Mesenchymal stem cell (in vitro differentiated cells and primary cell): ENCODE data around the gene ZNF574.

Source experiments
- DNase-seq: peaks from one replicate; pipeline ENCODE4 v3.0.0-alpha.2; 2013
- H2AFZ ChIP-seq: one replicate; pipeline ENCODE4 v1.6.1; 2013; ENCODE audit warnings: low read depth, mild to moderate bottlenecking, control low read depth, inconsistent platforms, low read length, moderate library complexity
- H2AK5ac ChIP-seq: 2 replicates; pipeline ENCODE4 v1.6.1; 2013; ENCODE audit warnings: low read length, moderate library complexity, mild to moderate bottlenecking, inconsistent platforms; ENCODE audit not compliant: severe bottlenecking
- H2BK120ac ChIP-seq: one replicate; pipeline ENCODE4 v1.6.1; 2013; ENCODE audit warnings: low read depth, mild to moderate bottlenecking, inconsistent platforms, low read length, moderate library complexity
- H2BK12ac ChIP-seq, 2 experiments: one replicate each; pipeline ENCODE4 v1.6.1; 2013; ENCODE audit warnings: inconsistent platforms in 2 of 2, low read length in 2 of 2, mild to moderate bottlenecking in 2 of 2, moderate library complexity in 2 of 2, control low read depth in 1 of 2
- H2BK15ac ChIP-seq: one replicate; pipeline ENCODE4 v1.6.1; 2013; ENCODE audit warnings: mild to moderate bottlenecking, low read depth, inconsistent platforms; ENCODE audit not compliant: poor library complexity, severe bottlenecking
- H2BK5ac ChIP-seq: 2 replicates; pipeline ENCODE4 v1.6.1; 2013; ENCODE audit warnings: low read depth, mild to moderate bottlenecking, low read length, control low read depth, inconsistent platforms; ENCODE audit not compliant: poor library complexity, severe bottlenecking
- H3K14ac ChIP-seq, 2 experiments: one replicate each; pipeline ENCODE4 v1.6.1; 2013; ENCODE audit warnings: inconsistent platforms in 2 of 2, low read length in 2 of 2, control low read depth in 1 of 2, mild to moderate bottlenecking in 1 of 2, moderate library complexity in 1 of 2
- H3K18ac ChIP-seq, 2 experiments: one replicate each; pipeline ENCODE4 v1.6.1; 2013; ENCODE audit warnings: inconsistent platforms in 2 of 2, low read length in 2 of 2, control low read depth in 1 of 2, low read depth in 1 of 2, mild to moderate bottlenecking in 1 of 2
- H3K23ac ChIP-seq, 2 experiments: one replicate each; pipeline ENCODE4 v1.6.1; 2013; ENCODE audit warnings: inconsistent platforms in 2 of 2, low read length in 2 of 2, mild to moderate bottlenecking in 2 of 2, moderate library complexity in 2 of 2, control low read depth in 1 of 2
- H3K27ac ChIP-seq: 2 replicates; pipeline ENCODE4 v1.5.1; 2013; ENCODE audit warnings: mild to moderate bottlenecking, moderate library complexity, low read length, control low read depth, inconsistent platforms; ENCODE audit not compliant: poor library complexity, severe bottlenecking
- H3K27me3 ChIP-seq, 2 experiments: 2 replicates each; pipeline versions ENCODE4 v1.6.1 to v1.7.0; 2013; ENCODE audit warnings: low read length in 2 of 2, mild to moderate bottlenecking in 2 of 2, moderate library complexity in 2 of 2, control low read depth in 1 of 2, inconsistent platforms in 1 of 2; ENCODE audit not compliant: control insufficient read depth in 1 of 2, insufficient read depth in 1 of 2
- H3K36me3 ChIP-seq, 2 experiments: 2 replicates each; pipeline versions ENCODE4 v1.6.1 to v1.7.0; 2013; ENCODE audit warnings: low read length in 2 of 2, control low read depth in 1 of 2, inconsistent platforms in 1 of 2, low read depth in 1 of 2, mild to moderate bottlenecking in 1 of 2; ENCODE audit not compliant: insufficient read depth in 2 of 2, control insufficient read depth in 1 of 2
- H3K4ac ChIP-seq, 2 experiments: one replicate each; pipeline ENCODE4 v1.6.1; 2013; ENCODE audit warnings: inconsistent platforms in 2 of 2, low read length in 2 of 2, mild to moderate bottlenecking in 2 of 2, moderate library complexity in 2 of 2, control low read depth in 1 of 2, low read depth in 1 of 2
- H3K4me1 ChIP-seq: 2 replicates; pipeline ENCODE4 v1.6.1; 2013; ENCODE audit warnings: low read depth, low read length, control low read depth; ENCODE audit not compliant: control insufficient read depth, insufficient read depth
- H3K4me2 ChIP-seq: 2 replicates; pipeline ENCODE4 v1.6.1; 2013; ENCODE audit warnings: low read length, mild to moderate bottlenecking, inconsistent platforms; ENCODE audit not compliant: poor library complexity, severe bottlenecking
- H3K4me3 ChIP-seq, 2 experiments: 2 replicates each; pipeline versions ENCODE4 v1.5.1 to v1.7.0; 2013; ENCODE audit warnings: low read length in 2 of 2, mild to moderate bottlenecking in 2 of 2, control low read depth in 1 of 2, low read depth in 1 of 2; ENCODE audit not compliant: insufficient read depth in 1 of 2
- H3K79me1 ChIP-seq: replicated peaks from 2 replicates; pipeline ENCODE4 v1.6.1; 2013; ENCODE audit warnings: mild to moderate bottlenecking, control low read depth, low read length, inconsistent platforms; ENCODE audit not compliant: poor library complexity, severe bottlenecking
- H3K9ac ChIP-seq: 2 replicates; pipeline ENCODE4 v1.7.0; 2013; ENCODE audit warnings: mild to moderate bottlenecking, low read length, moderate library complexity
- H3K9me3 ChIP-seq: 2 replicates; pipeline ENCODE4 v1.7.0; 2013; ENCODE audit warnings: mild to moderate bottlenecking, low read length; ENCODE audit not compliant: control insufficient read depth
- H4K8ac ChIP-seq: one replicate; pipeline ENCODE4 v1.6.1; 2013; ENCODE audit warnings: inconsistent platforms, mild to moderate bottlenecking, low read length, moderate library complexity
- H4K91ac ChIP-seq: one replicate; pipeline ENCODE4 v1.6.1; 2013; ENCODE audit warnings: mild to moderate bottlenecking, low read length, inconsistent platforms
- WGBS: methylation state at CpG from one replicate; pipeline ENCODE4 v1.1.7; 2013; ENCODE audit warnings: mixed read lengths; 5-methylcytosine and 5-hydroxymethylcytosine counted together

ZNF574 gene

GRCh38 chr19:42114412-42114811 lies 38.4 kb downstream of the ZNF574 start:
- H3K4ac ChIP-seq, result peak overlapping the region in 1 of 2 experiments; percentile 74
- H3K14ac ChIP-seq, result no peak overlapping the region
- H3K27ac ChIP-seq, result peak overlapping the region; percentile 92
- H3K9me3 ChIP-seq, result no peaks in the 10 kb centered on the region
- no peak overlapping the region for H3K23ac ChIP-seq
- H3K4me2 ChIP-seq, result no peak overlapping the region
- H2AK5ac ChIP-seq, result peak overlapping the region; percentile 4
- peak overlapping the region; percentile 48 for H4K91ac ChIP-seq
- no peak overlapping the region for H2AFZ ChIP-seq
- H3K18ac ChIP-seq, result peak overlapping the region; percentile 69 to 71
- H3K4me3 ChIP-seq, result peak overlapping the region in 1 of 2 experiments; percentile 17
- peak; percentile 64 for DNase-seq
- H4K8ac ChIP-seq, result peak overlapping the region; percentile 58
- WGBS, result 26% methylated on average over 7 of the region's 7 CpGs
- peaks cover 12 to 43% of the 10 kb centered on the region in 2 experiments for H3K36me3 ChIP-seq
- peak overlapping the region; percentile 1 for H2BK15ac ChIP-seq
- H2BK120ac ChIP-seq, result peak overlapping the region; percentile 4
- no peaks in the 10 kb centered on the region for H3K27me3 ChIP-seq
- H2BK5ac ChIP-seq, result peak overlapping the region; percentile 45
- H2BK12ac ChIP-seq, result peak overlapping the region; percentile 69 to 85
- H3K9ac ChIP-seq, result peak overlapping the region; percentile 87
- H3K4me1 ChIP-seq, result peaks cover 32% of the 10 kb centered on the region
- peaks cover 2% of the 10 kb centered on the region for H3K79me1 ChIP-seq

- Histone ChIP-seq H3K9me3 (no peaks in the 10 kb centered on the region), H2AK5ac (peak overlapping the region; percentile 3), H2BK120ac (no peak overlapping the region), H3K9ac (no peak overlapping the region), H3K4me2 (no peak overlapping the region), H3K4ac (peak overlapping the region in 1 of 2 experiments; percentile 42), H2BK5ac (no peak overlapping the region), H3K4me1 (peaks cover 32% of the 10 kb centered on the region), H2BK12ac (peak overlapping the region in 1 of 2 experiments; percentile 29), H3K27ac (peak overlapping the region; percentile 31), H2AFZ (no peak overlapping the region), H3K23ac (no peak overlapping the region), H4K8ac (no peak overlapping the region), H4K91ac (no peak overlapping the region), H3K18ac (peak overlapping the region in 1 of 2 experiments; percentile 64), H3K36me3 (peaks cover 12 to 43% of the 10 kb centered on the region in 2 experiments), H2BK15ac (no peak overlapping the region), H3K79me1 (peaks cover 2% of the 10 kb centered on the region), H3K14ac (no peak overlapping the region), H3K27me3 (no peaks in the 10 kb centered on the region), H3K4me3 (no peak overlapping the region)
- WGBS, result 86% methylated on average over 4 of the region's 4 CpGs
- peak; percentile 76 for DNase-seq
Observed at GRCh38 chr19:42115219-42115618, 39.3 kb downstream of the ZNF574 start.

GRCh38 chr19:42115705-42116104 lies 39.7 kb downstream of the ZNF574 start:
- peaks cover 32% of the 10 kb centered on the region for H3K4me1 ChIP-seq
- no peaks in the 10 kb centered on the region for H3K27me3 ChIP-seq
- H3K27ac ChIP-seq, result no peak overlapping the region
- no peak for DNase-seq
- H3K4me2 ChIP-seq, result no peak overlapping the region
- no peak overlapping the region for H4K91ac ChIP-seq
- H2AK5ac ChIP-seq, result peak overlapping the region; percentile 3
- no peak overlapping the region for H2BK15ac ChIP-seq
- no peak overlapping the region for H3K23ac ChIP-seq
- H3K18ac ChIP-seq, result no peak overlapping the region
- no peak overlapping the region for H2BK12ac ChIP-seq
- peaks cover 12 to 38% of the 10 kb centered on the region in 2 experiments for H3K36me3 ChIP-seq
- no peak overlapping the region for H2BK120ac ChIP-seq
- H3K9ac ChIP-seq, result no peak overlapping the region
- H3K4me3 ChIP-seq, result no peak overlapping the region
- H3K14ac ChIP-seq, result no peak overlapping the region
- H3K4ac ChIP-seq, result no peak overlapping the region
- no peak overlapping the region for H2BK5ac ChIP-seq
- H3K9me3 ChIP-seq, result no peaks in the 10 kb centered on the region
- peaks cover 2% of the 10 kb centered on the region for H3K79me1 ChIP-seq
- 93% methylated on average over 4 of the region's 4 CpGs for WGBS
- H4K8ac ChIP-seq, result no peak overlapping the region
- no peak overlapping the region for H2AFZ ChIP-seq

GRCh38 chr19:42116308-42117075 lies 40.5 kb downstream of the ZNF574 start:
- Histone ChIP-seq H3K18ac (no peak overlapping the region), H4K91ac (peak overlapping the region; percentile 52), H2BK5ac (no peak overlapping the region), H2BK12ac (peak overlapping the region in 1 of 2 experiments; percentile 3), H4K8ac (no peak overlapping the region), H2AFZ (no peak overlapping the region), H3K27me3 (no peaks in the 10 kb centered on the region), H3K4me2 (no peak overlapping the region), H3K4me3 (no peak overlapping the region), H2BK15ac (no peak overlapping the region), H3K79me1 (peaks cover 2% of the 10 kb centered on the region), H3K4ac (no peak overlapping the region), H2BK120ac (peak overlapping the region; percentile 3), H3K23ac (no peak overlapping the region), H3K9me3 (no peaks in the 10 kb centered on the region), H3K27ac (no peak overlapping the region), H3K4me1 (peaks cover 36% of the 10 kb centered on the region), H3K36me3 (peaks cover 12 to 37% of the 10 kb centered on the region in 2 experiments), H3K14ac (no peak overlapping the region), H2AK5ac (no peak overlapping the region), H3K9ac (no peak overlapping the region)
- no peak for DNase-seq
- WGBS, result 93% methylated on average over 20 of the region's 20 CpGs
